ENCODE data around the gene PHEX. TPM values are rescaled to one million over a fixed set of nuclear protein-coding genes. Genes with fewer than 3 reads are reported as not detected.

The PHEX gene
- total and polyA plus RNA-seq, 2 experiments from 2014 or later: 0.05 to 0.21 TPM

DNA sequence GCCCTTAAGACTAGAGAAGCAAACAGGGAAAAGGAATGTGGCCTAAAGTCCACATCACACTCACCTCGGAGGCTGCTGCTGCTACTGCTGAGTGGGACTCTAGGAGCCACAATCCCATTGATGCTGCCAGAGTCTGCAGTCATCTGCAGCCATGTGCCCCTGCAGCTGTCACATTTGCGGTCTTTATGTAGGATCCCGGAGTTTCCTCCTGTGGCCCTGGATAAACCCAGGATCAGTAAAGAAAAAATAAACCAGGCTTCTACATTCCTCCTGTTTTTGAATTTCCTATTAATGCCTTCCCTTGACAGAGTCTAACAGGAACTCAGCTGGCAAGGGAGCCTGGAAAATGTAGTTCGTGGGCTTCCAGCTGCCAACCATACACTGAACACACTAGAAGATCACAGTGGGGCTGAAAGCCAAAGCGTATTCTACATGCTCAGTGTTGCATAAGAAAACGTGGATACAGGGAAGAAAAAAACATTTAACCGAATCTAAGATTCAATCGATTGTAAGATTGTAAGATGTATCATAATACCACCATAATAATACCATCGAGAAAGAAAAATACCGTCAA, 10.3 kb upstream of the PHEX start:
- Mint-ChIP-seq H3K4me1 (peaks cover 9% of the 10 kb centered on the region; the same call in 2 of the 3 replicates), H3K9me3 (no peaks in the 10 kb centered on the region), H3K27me3 (ENCODE audit: insufficient read depth, low read depth, poor library complexity) (no peaks in the 10 kb centered on the region), H3K4me3 (no peak overlapping the region), H3K27ac (no peak overlapping the region), H3K36me3 (ENCODE audit: low read depth) (no peaks in the 10 kb centered on the region)
- no peak for ATAC-seq
- H3K27ac ChIP-seq (ENCODE audit: low read depth): no peak overlapping the region
- no peak overlapping the region for H2AFZ ChIP-seq
- H3K4me1 ChIP-seq (ENCODE audit: insufficient read depth): peaks cover 3% of the 10 kb centered on the region; the same call in 1 of the 2 replicates
- no peaks in the 10 kb centered on the region for H3K36me3 ChIP-seq (ENCODE audit: insufficient read depth)
- no peaks in the 10 kb centered on the region for H3F3A ChIP-seq (replicated peaks; ENCODE audit: low read depth)
- no peaks in the 10 kb centered on the region for H3K9me2 ChIP-seq (ENCODE audit: insufficient read depth)
- no peaks in the 10 kb centered on the region for H3K27me3 ChIP-seq (ENCODE audit: insufficient read depth)
- H3K79me2 ChIP-seq (replicated peaks; ENCODE audit: insufficient read depth): no peaks in the 10 kb centered on the region
- no peak overlapping the region for H3K4me2 ChIP-seq
- TF ChIP-seq ETS1 (IDR thresholded peaks at IDR 0.05): no peak
- no peak for TF ChIP-seq CTCF (conservative IDR thresholded peaks at IDR 0.05; ENCODE audit: low read depth in 2 of 2)
- no peak for TF ChIP-seq JUNB (IDR thresholded peaks at IDR 0.05; ENCODE audit: unreplicated experiment)
- no peak for TF ChIP-seq ZNF114 (CRISPR knock-in tag; IDR thresholded peaks at IDR 0.05)
- TF ChIP-seq EZH2 (IDR thresholded peaks at IDR 0.05; ENCODE audit: low read depth, unreplicated experiment): no peak
- no peak for TF ChIP-seq POLR2AphosphoS5 (IDR thresholded peaks at IDR 0.05; ENCODE audit: low read depth)
- no peak for TF ChIP-seq NANOG (IDR thresholded peaks at IDR 0.05; ENCODE audit: borderline replicate concordance)
- no peak for TF ChIP-seq STAT1 (IDR thresholded peaks at IDR 0.05; ENCODE audit: unreplicated experiment)
- H3K4me3 ChIP-seq: no peak overlapping the region
- no peak for DNase-seq (ENCODE audit: low spot score)
- no peaks in the 10 kb centered on the region for H4K20me1 ChIP-seq (replicated peaks; ENCODE audit: insufficient read depth)

DNA sequence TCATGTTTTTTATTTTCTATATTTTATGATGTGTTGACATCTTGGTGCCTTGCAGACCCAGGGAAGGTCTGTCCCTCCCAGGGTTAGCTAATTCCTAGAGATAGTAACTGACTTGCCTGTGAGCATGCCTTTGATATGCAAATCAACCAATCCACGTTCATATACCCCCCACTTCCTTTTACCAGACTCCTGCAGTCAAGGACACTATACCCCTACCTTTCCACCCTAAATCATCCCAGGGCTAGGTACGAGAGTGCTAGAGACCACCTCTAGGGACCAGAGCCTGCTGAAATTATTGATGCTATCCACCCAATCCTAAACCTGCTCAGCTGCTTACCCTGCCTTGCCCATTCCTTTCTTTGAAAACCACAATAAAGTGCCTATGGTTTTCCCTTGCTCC, 7.5 kb upstream of the PHEX start:
- H3K4me2 ChIP-seq: no peak overlapping the region
- H3K36me3 Mint-ChIP-seq (ENCODE audit: low read depth): no peaks in the 10 kb centered on the region
- no peaks in the 10 kb centered on the region for H3K27me3 Mint-ChIP-seq (ENCODE audit: insufficient read depth, low read depth, poor library complexity)
- H4K20me1 ChIP-seq (replicated peaks; ENCODE audit: insufficient read depth): no peaks in the 10 kb centered on the region
- no peak overlapping the region for H3K4me3 ChIP-seq
- no peak overlapping the region for H2AFZ ChIP-seq
- H3K27ac Mint-ChIP-seq: no peak overlapping the region
- ATAC-seq: peak; percentile 71
- peaks cover 12% of the 10 kb centered on the region; the same call in 2 of the 3 replicates for H3K4me1 Mint-ChIP-seq
- H3K27ac ChIP-seq (ENCODE audit: low read depth): no peak overlapping the region
- H3K27me3 ChIP-seq (ENCODE audit: insufficient read depth): no peaks in the 10 kb centered on the region
- no peak for DNase-seq (ENCODE audit: low spot score)
- H3K36me3 ChIP-seq (ENCODE audit: insufficient read depth): no peaks in the 10 kb centered on the region
- H3K9me2 ChIP-seq (ENCODE audit: insufficient read depth): no peaks in the 10 kb centered on the region
- peaks cover 3% of the 10 kb centered on the region; the same call in 1 of the 2 replicates for H3K4me1 ChIP-seq (ENCODE audit: insufficient read depth)
- H3K4me3 Mint-ChIP-seq: no peak overlapping the region
- no peaks in the 10 kb centered on the region for H3K9me3 Mint-ChIP-seq
- no peaks in the 10 kb centered on the region for H3F3A ChIP-seq (replicated peaks; ENCODE audit: low read depth)
- no peaks in the 10 kb centered on the region for H3K79me2 ChIP-seq (replicated peaks; ENCODE audit: insufficient read depth)
- no peak for TF ChIP-seq STAT1 (IDR thresholded peaks at IDR 0.05; ENCODE audit: unreplicated experiment)
- TF ChIP-seq POLR2AphosphoS5 (IDR thresholded peaks at IDR 0.05; ENCODE audit: low read depth): no peak
- TF ChIP-seq CTCF (conservative IDR thresholded peaks at IDR 0.05; ENCODE audit: low read depth in 2 of 2): no peak
- TF ChIP-seq EZH2phosphoT487 (IDR thresholded peaks at IDR 0.05; ENCODE audit: unreplicated experiment): no peak
- TF ChIP-seq ETS1 (IDR thresholded peaks at IDR 0.05): no peak
- TF ChIP-seq ZNF114 (CRISPR knock-in tag; IDR thresholded peaks at IDR 0.05): no peak
- TF ChIP-seq EZH2 (IDR thresholded peaks at IDR 0.05; ENCODE audit: low read depth, unreplicated experiment): no peak
- no peak for TF ChIP-seq JUNB (IDR thresholded peaks at IDR 0.05; ENCODE audit: unreplicated experiment)
- TF ChIP-seq REST (IDR thresholded peaks at IDR 0.05; ENCODE audit: unreplicated experiment): no peak
